Right lobe of liver (tissue), 4 donors: ENCODE measurements around the gene SERPINA3.

Experiments
- POLR2A ChIP-seq: fragments of 450-650 bp; IDR thresholded peaks from one replicate; pipeline ENCODE4 v1.6.1; 2017; ENCODE audit warnings: antibody characterized with exemption, mild to moderate bottlenecking
- TF ChIP-seq, protein P1 (sequence below), 4 donors: fragments of 200-600 bp in 3 of 4; fragments of 450-650 bp in 1 of 4; IDR thresholded peaks; one replicate each; pipeline versions ENCODE4 v1.5.1 to v1.8.0; 2016 to 2022; ENCODE audit warnings: antibody characterized with exemption in 4 of 4, mild to moderate bottlenecking in 2 of 4
- donor health status: DM: no; HTN: no; CAD: no.
- donor health status: DM: no; HTN: no; CAD: no.
- donor health status: DM: no; HTN: yes; CAD: no.

DNA sequence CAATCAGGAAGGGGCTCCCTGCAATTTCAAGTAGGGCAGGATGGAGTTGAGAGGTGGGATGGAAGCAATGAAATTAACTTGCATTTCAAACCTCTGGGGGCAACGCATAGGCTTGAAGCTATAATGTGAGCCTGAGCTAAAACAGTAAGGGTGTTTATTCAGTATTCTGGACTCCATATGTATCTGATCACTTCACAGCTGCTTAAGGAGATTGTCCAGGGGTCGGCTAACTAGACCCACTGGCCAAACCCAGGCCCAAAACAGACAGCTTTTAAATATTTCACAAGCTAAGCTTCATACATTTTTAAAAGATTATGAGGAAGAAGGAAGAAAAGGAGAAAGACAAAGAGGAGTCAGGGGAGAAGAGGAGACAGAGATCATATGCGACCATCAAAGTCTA lies 6.8 kb upstream of the SERPINA3 start:
- TF ChIP-seq, protein P1, sequence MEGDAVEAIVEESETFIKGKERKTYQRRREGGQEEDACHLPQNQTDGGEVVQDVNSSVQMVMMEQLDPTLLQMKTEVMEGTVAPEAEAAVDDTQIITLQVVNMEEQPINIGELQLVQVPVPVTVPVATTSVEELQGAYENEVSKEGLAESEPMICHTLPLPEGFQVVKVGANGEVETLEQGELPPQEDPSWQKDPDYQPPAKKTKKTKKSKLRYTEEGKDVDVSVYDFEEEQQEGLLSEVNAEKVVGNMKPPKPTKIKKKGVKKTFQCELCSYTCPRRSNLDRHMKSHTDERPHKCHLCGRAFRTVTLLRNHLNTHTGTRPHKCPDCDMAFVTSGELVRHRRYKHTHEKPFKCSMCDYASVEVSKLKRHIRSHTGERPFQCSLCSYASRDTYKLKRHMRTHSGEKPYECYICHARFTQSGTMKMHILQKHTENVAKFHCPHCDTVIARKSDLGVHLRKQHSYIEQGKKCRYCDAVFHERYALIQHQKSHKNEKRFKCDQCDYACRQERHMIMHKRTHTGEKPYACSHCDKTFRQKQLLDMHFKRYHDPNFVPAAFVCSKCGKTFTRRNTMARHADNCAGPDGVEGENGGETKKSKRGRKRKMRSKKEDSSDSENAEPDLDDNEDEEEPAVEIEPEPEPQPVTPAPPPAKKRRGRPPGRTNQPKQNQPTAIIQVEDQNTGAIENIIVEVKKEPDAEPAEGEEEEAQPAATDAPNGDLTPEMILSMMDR (IDR thresholded peaks at IDR 0.05) = no peak
- no peak for TF ChIP-seq POLR2A
